DOHH2 (cell line): Measurements from ENCODE around the gene CATSPER1.

Source experiments
- EZH2phosphoT487 ChIP-seq: fragments of 200-600 bp; sonication (generic); IDR thresholded peaks from 2 replicates; pipeline ENCODE4 v1.6.1; 2017; ENCODE audit warnings: borderline replicate concordance, mild to moderate bottlenecking, antibody characterized with exemption, low read length, moderate library complexity, mixed read lengths
- TF ChIP-seq, protein P1 (sequence below): fragments of 200-600 bp; sonication (generic); IDR thresholded peaks from one replicate; pipeline ENCODE4 v1.5.1; 2014; ENCODE audit warnings: antibody characterized with exemption, mild to moderate bottlenecking, low read depth, low read length; ENCODE audit not compliant: poor library complexity, severe bottlenecking

DNA sequence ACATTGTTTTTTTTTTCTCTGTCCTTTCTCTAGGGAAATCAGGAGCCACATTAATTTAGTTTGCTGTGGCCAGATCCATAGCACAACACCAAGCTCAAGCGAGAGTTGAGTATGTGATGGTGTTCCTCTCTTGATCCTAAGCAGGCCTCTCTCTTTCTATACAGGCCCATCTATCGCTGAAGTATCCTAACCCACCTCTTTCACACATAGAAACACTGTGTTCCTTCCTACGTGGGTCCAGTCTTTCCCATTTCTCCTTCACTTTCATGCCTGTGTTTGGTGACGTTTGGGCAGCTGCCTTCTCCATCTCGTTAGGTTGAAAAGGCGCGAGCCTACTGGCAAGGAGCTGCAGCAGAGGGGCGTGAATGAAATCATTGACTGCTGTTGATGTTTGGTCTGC lies 46.2 kb upstream of the CATSPER1 start:
- TF ChIP-seq, protein P1, sequence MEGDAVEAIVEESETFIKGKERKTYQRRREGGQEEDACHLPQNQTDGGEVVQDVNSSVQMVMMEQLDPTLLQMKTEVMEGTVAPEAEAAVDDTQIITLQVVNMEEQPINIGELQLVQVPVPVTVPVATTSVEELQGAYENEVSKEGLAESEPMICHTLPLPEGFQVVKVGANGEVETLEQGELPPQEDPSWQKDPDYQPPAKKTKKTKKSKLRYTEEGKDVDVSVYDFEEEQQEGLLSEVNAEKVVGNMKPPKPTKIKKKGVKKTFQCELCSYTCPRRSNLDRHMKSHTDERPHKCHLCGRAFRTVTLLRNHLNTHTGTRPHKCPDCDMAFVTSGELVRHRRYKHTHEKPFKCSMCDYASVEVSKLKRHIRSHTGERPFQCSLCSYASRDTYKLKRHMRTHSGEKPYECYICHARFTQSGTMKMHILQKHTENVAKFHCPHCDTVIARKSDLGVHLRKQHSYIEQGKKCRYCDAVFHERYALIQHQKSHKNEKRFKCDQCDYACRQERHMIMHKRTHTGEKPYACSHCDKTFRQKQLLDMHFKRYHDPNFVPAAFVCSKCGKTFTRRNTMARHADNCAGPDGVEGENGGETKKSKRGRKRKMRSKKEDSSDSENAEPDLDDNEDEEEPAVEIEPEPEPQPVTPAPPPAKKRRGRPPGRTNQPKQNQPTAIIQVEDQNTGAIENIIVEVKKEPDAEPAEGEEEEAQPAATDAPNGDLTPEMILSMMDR = no peak
- no peak for TF ChIP-seq EZH2phosphoT487
